Keratinocyte (primary cell): ENCODE results near the gene CHMP6. TPM values are rescaled to one million over a fixed set of nuclear protein-coding genes. Genes with fewer than 3 reads are reported as not detected.

Source experiments
- DNase-seq: peaks from one replicate; pipeline ENCODE4 v3.0.0-alpha.2; 2011; ENCODE audit warnings: low read depth, missing footprints, low spot score
- FAIRE-seq: peaks from 2 replicates; lab custom pipeline; 2011; peaks lifted over from hg19 to GRCh38; lab: Jason Lieb, UNC
- H2AFZ ChIP-seq: 2 replicates; pipeline ENCODE4 v1.6.0; 2012; ENCODE audit warnings: low read length, control low read depth, inconsistent platforms; ENCODE audit not compliant: control insufficient read depth
- H3K27ac ChIP-seq: 2 replicates; pipeline ENCODE4 v1.5.1; 2011; ENCODE audit warnings: low read length; ENCODE audit not compliant: control insufficient read depth, insufficient read depth
- H3K27me3 ChIP-seq: 3 replicates; pipeline ENCODE4 v1.6.0; 2011; ENCODE audit warnings: low read length; ENCODE audit not compliant: control insufficient read depth, insufficient read depth; ENCODE audit errors: extremely low read depth
- H3K36me3 ChIP-seq, 2 experiments: 2 replicates in 1 of 2; 3 replicates in 1 of 2; pipeline ENCODE4 v1.5.1; 2011; ENCODE audit warnings: low read length in 2 of 2, mild to moderate bottlenecking in 1 of 2; ENCODE audit not compliant: control insufficient read depth in 2 of 2, insufficient read depth in 2 of 2; ENCODE audit errors: extremely low read depth in 1 of 2
- H3K4me1 ChIP-seq: 3 replicates; pipeline ENCODE4 v1.5.1; 2011; ENCODE audit warnings: low read length; ENCODE audit not compliant: control insufficient read depth, insufficient read depth; ENCODE audit errors: extremely low read depth
- H3K4me2 ChIP-seq: 3 replicates; pipeline ENCODE4 v1.6.0; 2011; ENCODE audit warnings: low read depth, low read length; ENCODE audit not compliant: control insufficient read depth, insufficient read depth; ENCODE audit errors: extremely low read depth
- H3K4me3 ChIP-seq, 3 experiments: fragments of 200-600 bp in 1 of 3; sonication (generic) in 1 of 3; 2 replicates in 2 of 3; 3 replicates in 1 of 3; pipeline ENCODE4 v1.5.1; 2011 to 2016; ENCODE audit warnings: low read length in 3 of 3, mild to moderate bottlenecking in 3 of 3, control low read depth in 2 of 3, inconsistent platforms in 1 of 3, low read depth in 1 of 3, mixed read lengths in 1 of 3, mixed run types in 1 of 3, moderate library complexity in 1 of 3; ENCODE audit not compliant: control insufficient read depth in 2 of 3, insufficient read depth in 2 of 3; ENCODE audit errors: extremely low read depth in 1 of 3
- H3K79me2 ChIP-seq: 2 replicates; pipeline ENCODE4 v1.6.0; 2012; ENCODE audit warnings: low read length; ENCODE audit not compliant: control insufficient read depth, insufficient read depth
- H3K9ac ChIP-seq: 3 replicates; pipeline ENCODE4 v1.6.0; 2011; ENCODE audit warnings: low read length; ENCODE audit not compliant: control insufficient read depth, insufficient read depth; ENCODE audit errors: extremely low read depth
- H3K9me1 ChIP-seq: 3 replicates; pipeline ENCODE4 v1.6.0; 2011; ENCODE audit warnings: low read length; ENCODE audit not compliant: control insufficient read depth, insufficient read depth; ENCODE audit errors: extremely low read depth
- H3K9me3 ChIP-seq: 2 replicates; pipeline ENCODE4 v1.5.1; 2012; ENCODE audit warnings: low read depth, low read length; ENCODE audit not compliant: control insufficient read depth
- H4K20me1 ChIP-seq: 3 replicates; pipeline ENCODE4 v1.6.0; 2011; ENCODE audit warnings: low read length; ENCODE audit not compliant: control insufficient read depth, insufficient read depth; ENCODE audit errors: extremely low read depth
- EZH2 ChIP-seq: IDR thresholded peaks from one replicate; pipeline ENCODE4 v1.6.1; 2012; ENCODE audit warnings: inconsistent platforms, mild to moderate bottlenecking, low read length, moderate library complexity
- dilution Hi-C: fragments of 300-500 bp; cut with MboI; formaldehyde crosslinking; loops from one replicate; pipeline ENCODE4 v1.7.0; 2020; ENCODE audit warnings: low sequenced_read_pairs; ENCODE audit not compliant: extremely low pct_ligation_motif_present
- polyA minus RNA-seq, 3 experiments: library from RNA; depleted of rRNA, polyadenylated mRNA; stranded (reverse); fragments of >200 nt; gene quantifications; 1 replicate in 1 of 3; 2 replicates in 1 of 3; 3 replicates in 1 of 3; pipeline ENCODE4 v1.2.3, GENCODE V29; 2011
- polyA plus RNA-seq, 5 experiments: library from polyadenylated mRNA; depleted of rRNA in 3 of 5; stranded (reverse) in 3 of 5; stranded (forward) in 1 of 5; unstranded in 1 of 5; fragments of >200 nt; gene quantifications; 1 replicate in 1 of 5; 2 replicates in 3 of 5; 3 replicates in 1 of 5; pipeline versions ENCODE4 v1.2.1 to v1.2.3, GENCODE V29; 2011 to 2012; ENCODE audit warnings: missing spikeins in 2 of 5, low read depth in 1 of 5, low replicate concordance in 1 of 5
- TF ChIP-seq, protein P1 (sequence below), 3 experiments: IDR thresholded peaks in 1 of 3; conservative IDR thresholded peaks in 1 of 3; optimal IDR thresholded peaks in 1 of 3; 2 replicates in 2 of 3; 3 replicates in 1 of 3; pipeline versions ENCODE3 to v1.5.1; 2011; ENCODE audit warnings: low read length in 3 of 3, mild to moderate bottlenecking in 3 of 3, moderate library complexity in 2 of 3, control low read depth in 1 of 3, inconsistent platforms in 1 of 3; ENCODE audit not compliant: insufficient read depth in 2 of 3; ENCODE audit errors: extremely low read depth in 1 of 3

CHMP6 gene
- 14.5 to 26.7 TPM (median 20.9 TPM) in 3 replicates for polyA plus RNA-seq
- polyA plus RNA-seq (2011; ENCODE audit: low read depth), result 18.9 TPM
- 12.8 and 20.2 TPM in 2 replicates for polyA plus RNA-seq (2011; cell fraction: cytosol; rRNA removed)
- 12.8 and 15.0 TPM in 2 replicates for polyA plus RNA-seq (2011; cell fraction: nucleus; rRNA removed)
- polyA plus RNA-seq (2012; ENCODE audit: low replicate concordance), result 5.6 and 22.8 TPM in 2 replicates
- 7.6 to 13.2 TPM (median 10.2 TPM) in 3 replicates for polyA minus RNA-seq
- 19.2 TPM for polyA minus RNA-seq (2011; cell fraction: cytosol; rRNA and poly(A)+ RNA removed)
- polyA minus RNA-seq (2011; cell fraction: nucleus; rRNA and poly(A)+ RNA removed), result 8.2 and 9.0 TPM in 2 replicates

DNA sequence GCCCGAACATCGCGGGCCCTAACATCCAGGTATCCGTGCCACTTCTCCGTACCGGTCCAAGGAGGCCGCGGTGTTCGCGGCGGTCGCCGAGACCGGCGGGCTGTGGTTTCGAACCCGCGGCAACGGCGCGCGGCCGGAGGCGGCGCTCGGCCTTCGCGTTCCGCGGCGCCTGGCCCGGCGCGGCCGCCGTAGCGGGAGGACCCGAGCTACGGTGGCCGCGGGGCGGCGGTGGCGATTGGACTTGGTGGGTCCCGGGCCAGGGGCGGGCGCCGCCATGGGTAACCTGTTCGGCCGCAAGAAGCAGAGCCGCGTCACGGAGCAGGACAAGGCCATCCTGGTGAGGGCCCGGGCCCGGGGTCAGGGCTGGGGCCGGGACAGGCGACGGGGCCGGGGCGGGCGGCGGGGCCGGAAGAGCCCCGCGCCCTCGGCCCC lies at the start of gene CHMP6:
Gene CHMP6 (plus strand): TSS at position 197 of the 432 bp plus-strand sequence. CDS start 78 bp downstream, at position 275.
- H4K20me1 ChIP-seq, result no peaks in the 10 kb centered on the region
- H3K9ac ChIP-seq, result peak within 1 kb of the TSS; percentile 76
- dilution Hi-C loops, result no loop called here
- FAIRE-seq, result no peak
- H3K79me2 ChIP-seq, result peaks cover 10% of the 10 kb centered on the region
- peak within 1 kb of the TSS; percentile 93 for H2AFZ ChIP-seq
- TF ChIP-seq EZH2, result no peak
- TF ChIP-seq, protein P1, sequence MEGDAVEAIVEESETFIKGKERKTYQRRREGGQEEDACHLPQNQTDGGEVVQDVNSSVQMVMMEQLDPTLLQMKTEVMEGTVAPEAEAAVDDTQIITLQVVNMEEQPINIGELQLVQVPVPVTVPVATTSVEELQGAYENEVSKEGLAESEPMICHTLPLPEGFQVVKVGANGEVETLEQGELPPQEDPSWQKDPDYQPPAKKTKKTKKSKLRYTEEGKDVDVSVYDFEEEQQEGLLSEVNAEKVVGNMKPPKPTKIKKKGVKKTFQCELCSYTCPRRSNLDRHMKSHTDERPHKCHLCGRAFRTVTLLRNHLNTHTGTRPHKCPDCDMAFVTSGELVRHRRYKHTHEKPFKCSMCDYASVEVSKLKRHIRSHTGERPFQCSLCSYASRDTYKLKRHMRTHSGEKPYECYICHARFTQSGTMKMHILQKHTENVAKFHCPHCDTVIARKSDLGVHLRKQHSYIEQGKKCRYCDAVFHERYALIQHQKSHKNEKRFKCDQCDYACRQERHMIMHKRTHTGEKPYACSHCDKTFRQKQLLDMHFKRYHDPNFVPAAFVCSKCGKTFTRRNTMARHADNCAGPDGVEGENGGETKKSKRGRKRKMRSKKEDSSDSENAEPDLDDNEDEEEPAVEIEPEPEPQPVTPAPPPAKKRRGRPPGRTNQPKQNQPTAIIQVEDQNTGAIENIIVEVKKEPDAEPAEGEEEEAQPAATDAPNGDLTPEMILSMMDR (optimal IDR thresholded peaks at IDR 0.05 in 1 of 3, IDR thresholded peaks at IDR 0.05 in 1 of 3, conservative IDR thresholded peaks at IDR 0.05 in 1 of 3; ENCODE audit: extremely low read depth in 1 of 3, insufficient read depth in 2 of 3, low read length in 3 of 3), result peak in 2 of 3 experiments; percentile 10 to 17
- H3K36me3 ChIP-seq, result peaks cover 6 to 8% of the 10 kb centered on the region in 2 experiments
- H3K9me1 ChIP-seq, result no peaks in the 10 kb centered on the region
- no peaks in the 10 kb centered on the region for H3K9me3 ChIP-seq
- peaks cover 12% of the 10 kb centered on the region for H3K27me3 ChIP-seq
- DNase-seq, result no peak
- H3K4me1 ChIP-seq, result peaks cover 27% of the 10 kb centered on the region
- peak within 1 kb of the TSS; percentile 74 to 84 (median 76) for H3K4me3 ChIP-seq
- H3K4me2 ChIP-seq, result peak within 1 kb of the TSS; percentile 89
- H3K27ac ChIP-seq, result peak within 1 kb of the TSS; percentile 52

DNA sequence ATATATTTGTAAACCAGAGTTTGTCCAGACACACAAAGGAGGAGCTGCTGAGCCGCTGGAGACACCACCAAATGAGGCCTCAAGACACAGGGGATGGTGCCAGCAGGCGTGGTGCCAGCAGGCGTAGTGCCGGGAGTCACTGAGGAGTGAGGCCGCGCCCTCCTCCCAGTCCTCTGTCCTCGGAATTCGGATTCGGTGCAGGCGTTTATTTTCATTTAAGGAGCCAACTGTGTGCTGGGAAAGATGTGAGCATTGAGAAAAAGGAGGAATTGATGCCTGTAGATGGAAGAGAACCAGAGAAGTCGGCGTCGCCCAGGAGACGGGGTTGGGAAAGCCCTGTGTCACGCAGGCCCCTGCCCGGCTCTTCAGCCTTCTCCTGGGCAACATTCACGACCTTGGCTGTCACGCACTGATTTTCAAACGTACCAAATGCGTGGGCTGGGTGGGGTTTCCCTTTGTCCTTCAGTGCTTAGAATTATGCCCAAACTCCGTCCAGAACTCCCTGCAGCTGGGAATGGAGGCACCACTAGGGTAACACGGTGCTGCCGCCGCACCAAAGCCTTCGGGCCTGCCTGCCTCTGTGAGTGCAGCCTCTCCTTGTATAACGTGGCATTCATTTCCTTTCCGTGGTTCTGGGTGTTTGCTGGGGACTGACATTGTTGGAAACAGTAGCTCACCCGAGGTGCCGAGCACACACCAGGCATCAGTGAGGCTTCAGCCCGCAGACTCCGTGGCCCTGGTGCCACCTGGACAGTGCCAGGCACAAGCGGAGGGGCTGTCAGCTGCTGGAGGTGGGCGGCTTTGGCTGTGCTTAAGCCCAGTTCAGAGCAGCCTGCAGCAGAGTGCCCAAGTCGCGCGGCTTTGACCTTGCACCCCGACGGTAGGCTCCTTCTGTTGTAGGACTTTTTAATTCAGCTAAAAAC lies 49.0 kb upstream of the CHMP6 start:
- Histone ChIP-seq H3K9me1 (no peaks in the 10 kb centered on the region), H3K4me2 (no peak overlapping the region), H3K4me3 (no peak overlapping the region), H3K9ac (no peak overlapping the region), H3K36me3 (peaks cover 4 to 7% of the 10 kb centered on the region in 2 experiments), H3K27me3 (no peaks in the 10 kb centered on the region), H2AFZ (no peak overlapping the region), H3K79me2 (no peaks in the 10 kb centered on the region), H3K27ac (no peak overlapping the region), H3K9me3 (no peaks in the 10 kb centered on the region), H3K4me1 (no peaks in the 10 kb centered on the region), H4K20me1 (peaks cover 2% of the 10 kb centered on the region)
- dilution Hi-C loops, result no loop called here
- no peak for DNase-seq
- no peak for FAIRE-seq
- TF ChIP-seq, protein P1 (optimal IDR thresholded peaks at IDR 0.05 in 1 of 3, IDR thresholded peaks at IDR 0.05 in 1 of 3, conservative IDR thresholded peaks at IDR 0.05 in 1 of 3; ENCODE audit: extremely low read depth in 1 of 3, insufficient read depth in 2 of 3, low read length in 3 of 3), result peak in 1 of 3 experiments; percentile 15
- no peak for TF ChIP-seq EZH2
